ENCODE data around the gene AMHR2.
A peak's percentile ranks its signal among the peaks of the same experiment; 100 is the strongest.
"Not testable (repeated sequence)": the region's sequence is repeated elsewhere in the genome, so short reads cannot be mapped to it uniquely, and the experiment has no call there.

AMHR2 gene

DNA sequence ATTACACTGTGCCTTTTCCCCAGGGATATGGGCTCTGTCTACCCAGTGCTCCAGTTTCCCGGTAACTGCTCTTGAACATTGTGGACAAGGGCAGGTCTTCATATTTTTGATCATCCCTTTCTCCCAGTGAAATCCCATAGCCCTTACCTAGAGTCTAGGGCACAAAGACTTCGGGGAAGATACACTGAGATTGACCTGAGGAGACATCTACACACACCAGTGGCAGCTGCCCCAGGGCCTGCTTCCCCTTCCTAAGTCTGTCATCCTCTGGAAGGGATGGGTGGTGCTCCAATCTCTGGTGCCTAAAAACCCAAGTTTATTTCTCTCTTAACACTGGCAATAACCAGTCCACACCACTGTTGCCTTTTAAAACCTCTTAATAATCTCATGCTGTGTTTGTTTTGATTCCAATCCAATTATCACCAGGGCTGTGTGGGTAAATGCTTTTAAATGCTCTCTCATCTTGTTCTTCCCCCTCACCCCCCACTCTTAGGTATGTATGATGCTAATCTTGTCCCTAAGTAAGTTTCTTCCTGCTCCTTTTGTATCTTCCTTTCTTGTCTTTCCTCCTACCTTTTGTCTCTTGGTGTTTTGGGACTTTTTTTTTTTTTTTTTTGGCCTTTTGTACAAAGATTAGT lies 7.8 kb upstream of the AMHR2 start:
- DNase-seq = peak; percentile 25

DNA sequence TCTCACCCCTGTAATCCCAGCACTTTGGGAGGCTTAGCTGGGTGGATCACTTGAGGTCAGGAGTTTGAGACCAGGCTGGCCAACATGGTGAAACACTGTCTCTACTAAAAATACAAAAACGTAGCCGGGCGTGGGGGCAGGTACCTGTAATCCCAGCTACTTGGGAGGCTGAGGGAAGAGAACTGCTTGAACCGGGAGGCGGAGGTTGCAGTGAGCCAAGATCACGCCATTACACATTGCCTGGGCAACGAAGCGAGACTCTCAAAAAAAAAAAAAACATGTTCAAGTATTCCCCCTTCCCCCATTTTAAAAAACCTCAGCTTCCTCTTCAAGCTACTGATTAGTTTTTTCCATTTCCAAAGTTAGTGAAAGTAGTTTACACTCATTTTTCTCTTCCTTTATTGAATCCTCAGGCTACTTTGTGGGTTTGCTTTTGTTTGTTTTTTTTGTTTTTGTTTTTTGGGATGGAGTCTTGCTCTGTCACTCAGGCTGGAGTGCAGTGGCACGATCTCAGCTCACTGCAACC lies 6.3 kb upstream of the AMHR2 start:
- DNase-seq = not testable (repeated sequence)

DNA sequence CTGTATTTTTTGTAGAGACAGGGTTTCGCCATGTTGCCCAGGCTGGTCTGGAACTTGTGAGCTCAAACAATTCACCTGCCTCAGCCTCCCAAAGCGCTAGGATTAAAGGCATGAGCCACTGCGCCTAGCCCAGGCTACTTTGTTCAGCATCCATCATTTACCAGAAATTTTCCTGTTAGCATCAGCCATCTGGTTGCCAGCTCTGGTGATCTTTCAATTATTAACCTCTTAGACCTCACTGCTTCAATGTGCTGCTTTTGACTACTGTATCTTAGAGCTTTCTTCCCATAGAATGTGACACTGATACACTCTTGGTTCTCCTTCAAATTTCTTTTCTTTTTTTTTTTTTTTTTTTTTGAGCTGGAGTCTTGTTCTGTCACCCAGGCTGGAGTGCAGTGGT lies 5.4 kb upstream of the AMHR2 start:
- no peak for DNase-seq

DNA sequence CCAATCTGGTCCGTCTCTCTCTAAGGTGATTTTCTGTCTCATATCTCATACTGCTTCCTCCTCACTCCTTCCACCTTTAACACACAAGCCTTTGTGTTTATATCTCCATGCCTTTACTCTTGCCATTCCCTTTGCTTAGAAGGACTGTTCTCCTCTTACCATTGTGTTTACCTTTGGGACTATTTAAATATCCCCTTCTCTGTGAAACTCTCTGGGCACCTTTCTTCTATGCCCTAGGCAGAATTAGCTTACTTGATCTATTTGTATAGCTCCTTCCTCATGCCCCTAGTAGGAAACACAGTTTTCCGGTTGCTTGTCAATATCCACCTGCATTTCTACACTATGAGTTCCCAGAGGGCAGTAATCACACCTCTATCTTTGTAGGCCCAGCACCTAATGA lies 3.9 kb upstream of the AMHR2 start:
- DNase-seq = no peak

DNA sequence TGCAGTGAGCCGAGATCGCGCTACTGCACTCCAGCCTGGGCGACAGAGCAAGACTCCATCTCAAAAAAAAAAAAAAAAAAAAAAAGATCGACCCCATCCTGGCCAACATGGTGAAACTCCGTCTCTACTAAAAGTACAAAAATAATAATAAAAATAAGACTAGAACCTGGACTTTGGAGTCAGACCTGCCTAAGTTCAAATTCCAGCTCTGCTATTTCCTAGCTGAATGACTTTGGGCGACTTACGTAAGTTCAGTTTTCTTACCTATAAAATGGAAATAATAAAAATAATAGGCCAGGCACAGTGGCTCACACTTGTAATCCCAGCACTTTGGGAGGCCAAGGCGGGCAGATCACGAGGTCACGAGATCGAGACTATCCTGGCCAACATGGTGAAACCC lies 1.4 kb upstream of the AMHR2 start:
- not testable (repeated sequence) for DNase-seq

DNA sequence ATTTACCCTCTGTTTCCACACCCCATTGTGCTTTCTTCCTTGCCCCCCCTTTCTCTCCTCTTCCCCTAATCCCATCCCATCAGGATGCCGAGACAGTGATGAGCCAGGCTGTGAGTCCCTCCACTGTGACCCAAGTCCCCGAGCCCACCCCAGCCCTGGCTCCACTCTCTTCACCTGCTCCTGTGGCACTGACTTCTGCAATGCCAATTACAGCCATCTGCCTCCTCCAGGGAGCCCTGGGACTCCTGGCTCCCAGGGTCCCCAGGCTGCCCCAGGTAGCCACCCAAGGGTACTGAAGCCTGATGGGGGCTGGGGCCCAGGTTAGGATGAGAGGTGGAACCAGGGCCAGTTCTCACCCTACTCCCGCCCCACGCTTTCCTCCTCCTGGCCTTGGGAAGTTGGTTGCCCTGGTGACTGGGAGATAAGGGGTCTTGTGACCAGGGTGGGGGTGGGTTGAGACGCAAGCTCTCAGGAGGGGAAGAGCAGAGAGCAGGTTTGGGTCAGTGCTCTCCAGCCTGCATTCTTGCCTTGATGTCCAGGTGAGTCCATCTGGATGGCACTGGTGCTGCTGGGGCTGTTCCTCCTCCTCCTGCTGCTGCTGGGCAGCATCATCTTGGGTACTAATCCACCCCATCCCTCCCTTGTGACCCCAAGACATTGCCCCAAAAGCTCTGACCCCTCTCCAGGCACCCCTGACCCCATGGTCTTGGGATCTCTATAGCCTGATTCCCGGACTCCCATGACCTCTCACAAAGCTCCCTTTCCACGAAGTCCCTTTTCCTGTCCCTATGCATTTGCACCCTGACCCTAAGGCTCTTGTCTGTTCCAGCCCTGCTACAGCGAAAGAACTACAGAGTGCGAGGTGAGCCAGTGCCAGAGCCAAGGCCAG lies 1.2 kb downstream of the AMHR2 start:
- DNase-seq = no peak

DNA sequence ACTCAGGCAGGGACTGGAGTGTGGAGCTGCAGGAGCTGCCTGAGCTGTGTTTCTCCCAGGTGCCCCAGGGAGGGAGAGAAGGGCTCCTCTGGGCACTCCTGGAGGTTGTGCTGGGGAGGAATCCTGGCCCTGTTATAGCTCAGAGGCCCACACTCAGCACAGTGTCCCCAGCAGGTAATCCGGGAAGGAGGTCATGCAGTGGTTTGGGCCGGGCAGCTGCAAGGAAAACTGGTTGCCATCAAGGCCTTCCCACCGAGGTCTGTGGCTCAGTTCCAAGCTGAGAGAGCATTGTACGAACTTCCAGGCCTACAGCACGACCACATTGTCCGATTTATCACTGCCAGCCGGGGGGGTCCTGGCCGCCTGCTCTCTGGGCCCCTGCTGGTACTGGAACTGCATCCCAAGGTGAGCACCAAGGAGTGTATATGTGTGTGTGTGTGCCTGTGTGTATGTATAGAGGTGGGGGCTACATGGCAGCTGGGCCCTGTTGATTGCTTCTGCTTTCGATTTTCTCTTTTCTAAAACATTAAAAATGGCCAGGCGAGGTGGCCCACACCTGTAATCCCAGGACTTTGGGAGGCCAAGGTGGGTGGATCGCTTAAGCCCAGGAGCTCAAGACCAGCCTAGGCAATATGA lies 2.0 kb downstream of the AMHR2 start:
- DNase-seq = no peak

DNA sequence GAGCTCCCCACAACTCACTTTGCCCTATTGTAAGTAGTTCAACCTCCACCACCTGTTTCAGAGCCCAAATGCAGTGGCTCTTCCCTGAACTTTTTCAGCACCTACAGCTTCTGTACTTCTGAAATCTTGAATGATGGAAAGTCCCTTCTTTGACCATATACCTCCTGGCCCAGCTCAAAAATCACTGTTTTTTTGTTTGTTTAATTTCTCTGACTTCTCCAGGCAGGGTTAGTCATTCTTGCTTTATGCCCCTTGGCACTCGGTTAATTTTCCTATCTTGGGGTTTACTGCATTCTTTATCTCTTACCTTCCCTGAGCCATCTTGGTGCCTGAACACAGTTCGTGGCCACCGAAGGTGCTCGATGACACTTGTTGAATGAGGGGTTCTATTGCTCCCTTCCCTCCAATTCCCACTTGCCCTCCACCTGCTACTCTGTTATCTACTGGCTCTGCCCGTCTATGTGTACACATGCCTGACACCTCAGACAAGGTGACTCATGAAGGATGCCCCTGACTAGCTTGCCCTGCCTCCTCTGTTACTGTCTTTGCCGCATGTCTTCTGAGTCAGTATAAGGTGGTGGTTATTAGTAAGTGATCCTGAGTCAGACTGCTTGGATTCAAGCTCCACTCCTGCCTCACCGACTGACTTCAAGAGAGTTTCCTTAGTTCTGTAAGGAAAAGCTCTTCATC lies 4.4 kb downstream of the AMHR2 start:
- peak; percentile 76 for DNase-seq

DNA sequence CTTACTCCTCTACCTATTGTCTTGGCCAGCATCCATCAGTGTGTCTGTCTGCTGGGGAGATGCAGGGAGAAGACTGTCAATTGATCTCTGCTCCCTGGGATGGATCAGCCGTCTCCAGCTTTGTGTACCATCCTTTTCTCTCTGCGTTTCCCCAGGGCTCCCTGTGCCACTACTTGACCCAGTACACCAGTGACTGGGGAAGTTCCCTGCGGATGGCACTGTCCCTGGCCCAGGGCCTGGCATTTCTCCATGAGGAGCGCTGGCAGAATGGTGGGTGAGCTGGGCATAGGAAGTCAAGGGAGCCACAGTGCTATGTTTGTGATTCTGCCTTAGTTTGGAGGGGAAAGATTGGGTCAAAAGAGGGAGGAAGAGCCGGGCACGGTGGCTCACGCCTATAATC lies 5.1 kb downstream of the AMHR2 start:
- DNase-seq = peak; percentile 55

DNA sequence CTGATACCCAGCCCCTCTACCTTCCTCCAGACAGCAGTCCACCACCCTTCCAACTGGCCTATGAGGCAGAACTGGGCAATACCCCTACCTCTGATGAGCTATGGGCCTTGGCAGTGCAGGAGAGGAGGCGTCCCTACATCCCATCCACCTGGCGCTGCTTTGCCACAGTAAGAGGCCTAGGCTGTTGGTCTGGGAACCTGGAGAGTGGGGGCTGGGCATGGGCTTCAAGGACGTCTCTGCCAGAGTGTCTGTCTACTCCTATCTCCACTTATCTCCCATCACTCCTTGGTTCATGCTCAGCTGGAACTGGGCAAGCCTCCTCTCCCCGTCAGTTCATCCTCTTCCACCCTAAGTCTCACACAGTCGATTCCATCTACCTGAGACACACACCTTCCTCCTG lies 6.5 kb downstream of the AMHR2 start:
- DNase-seq = no peak

DNA sequence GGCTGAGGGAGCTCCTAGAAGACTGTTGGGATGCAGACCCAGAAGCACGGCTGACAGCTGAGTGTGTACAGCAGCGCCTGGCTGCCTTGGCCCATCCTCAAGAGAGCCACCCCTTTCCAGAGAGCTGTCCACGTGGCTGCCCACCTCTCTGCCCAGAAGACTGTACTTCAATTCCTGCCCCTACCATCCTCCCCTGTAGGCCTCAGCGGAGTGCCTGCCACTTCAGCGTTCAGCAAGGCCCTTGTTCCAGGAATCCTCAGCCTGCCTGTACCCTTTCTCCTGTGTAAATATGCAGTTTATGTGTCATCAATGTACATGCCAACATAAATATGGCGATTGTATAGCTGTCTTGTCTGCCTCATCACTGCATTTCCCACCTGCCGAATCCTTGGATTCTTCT lies 7.5 kb downstream of the AMHR2 start:
- peak; percentile 17 for DNase-seq

DNA sequence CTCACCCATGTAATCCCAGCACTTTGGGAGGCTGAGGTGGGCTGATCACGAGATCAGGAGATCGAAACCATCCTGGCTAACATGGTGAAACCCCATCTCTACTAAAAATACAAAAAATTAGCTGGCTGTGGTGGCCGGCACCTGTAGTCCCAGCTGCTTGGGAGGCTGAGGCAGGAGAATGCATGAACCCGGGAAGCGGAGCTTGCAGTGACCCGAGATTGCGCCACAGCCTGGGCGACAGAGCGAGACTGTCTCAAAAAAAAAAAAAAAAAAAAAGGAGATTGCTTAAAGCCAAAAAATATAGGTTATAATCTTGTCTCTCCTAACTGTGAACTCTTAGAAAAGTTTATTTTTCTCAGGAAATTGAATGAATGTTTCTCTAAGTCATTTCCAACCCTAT lies 11.7 kb downstream of the AMHR2 start:
- peak; percentile 42 for DNase-seq

DNA sequence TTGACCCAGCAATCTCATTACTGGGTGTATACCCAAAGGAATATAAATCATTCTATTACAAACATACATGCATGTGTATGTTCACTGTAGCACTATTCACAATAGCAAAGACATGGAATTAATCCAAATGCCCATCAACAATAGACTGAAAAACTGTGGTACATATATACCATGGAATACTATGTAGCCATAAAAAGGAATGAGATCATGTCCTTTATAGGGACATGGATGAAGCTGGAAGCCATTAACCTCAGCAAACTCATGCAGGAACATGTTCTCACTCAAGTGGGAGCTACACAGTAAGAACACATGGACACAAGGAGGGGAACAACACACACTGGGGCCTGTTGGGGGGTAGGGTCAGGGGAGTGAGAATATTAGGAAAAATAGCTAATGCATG lies 15.9 kb downstream of the AMHR2 start:
- DNase-seq = peak; percentile 9

DNA sequence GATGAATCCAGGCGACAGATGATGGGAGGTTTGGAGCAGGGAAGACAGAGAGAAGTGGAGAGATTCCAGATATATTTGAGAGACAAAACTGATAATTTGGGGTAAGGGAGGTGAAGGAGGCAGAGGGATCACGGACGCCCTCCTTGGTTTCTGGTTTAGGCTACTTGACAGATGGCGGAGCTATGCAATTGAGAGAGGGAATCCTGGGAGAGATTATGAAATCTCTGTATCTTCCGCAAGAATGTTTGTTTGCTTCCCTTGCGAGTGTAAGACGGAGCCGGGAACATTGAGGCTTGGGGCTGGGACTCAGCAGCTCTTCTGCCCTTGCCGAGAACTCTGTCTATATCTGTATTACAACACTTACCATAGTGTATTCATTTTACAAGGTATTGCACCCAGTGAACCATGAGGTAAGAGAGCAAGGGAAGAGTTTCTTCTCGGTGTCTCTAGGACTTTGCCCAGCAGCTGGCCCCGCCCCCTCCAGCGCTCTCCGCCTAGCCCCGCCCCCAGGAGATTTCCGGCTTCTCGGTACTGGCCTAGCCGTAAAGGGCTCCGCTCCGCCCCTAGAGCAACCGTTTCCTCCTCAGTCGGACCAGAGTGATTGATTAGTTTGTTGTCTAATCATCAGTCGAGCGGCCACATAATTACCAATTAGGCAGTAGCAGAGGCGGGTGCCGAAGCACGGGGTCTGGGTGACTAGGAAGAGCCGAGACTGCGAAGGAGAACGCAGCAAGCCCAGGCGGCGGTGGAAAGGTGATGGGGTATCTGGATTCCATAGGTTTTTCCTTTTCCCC lies 17.6 kb downstream of the AMHR2 start, which contains the start of gene PRR13:
Gene PRR13 (plus strand): TSS at position 695 of the 794 bp plus-strand sequence. CDS start 981 bp downstream, outside the sequence.
- peak; percentile 99 for DNase-seq

DNA sequence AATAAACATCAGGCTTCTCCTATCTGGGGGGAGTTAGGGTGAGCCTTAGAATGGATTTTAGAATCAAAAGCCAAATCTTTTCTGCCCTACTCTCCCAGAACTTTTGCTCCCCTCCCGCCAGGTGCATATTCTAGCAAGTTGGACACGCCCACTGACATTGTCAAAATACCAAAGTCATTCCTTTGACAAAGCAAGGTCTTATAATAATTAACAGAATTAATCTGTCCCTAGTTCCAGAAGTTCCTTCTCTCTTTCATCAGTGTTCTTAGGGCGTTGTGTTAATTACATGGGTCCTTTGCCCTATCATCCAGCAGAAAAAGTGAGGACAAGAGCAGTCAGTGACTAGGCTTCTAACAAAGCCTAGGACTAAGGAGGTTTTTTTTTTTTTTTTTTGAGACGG lies 20.3 kb downstream of the AMHR2 start:
- peak; percentile 57 for DNase-seq

DNA sequence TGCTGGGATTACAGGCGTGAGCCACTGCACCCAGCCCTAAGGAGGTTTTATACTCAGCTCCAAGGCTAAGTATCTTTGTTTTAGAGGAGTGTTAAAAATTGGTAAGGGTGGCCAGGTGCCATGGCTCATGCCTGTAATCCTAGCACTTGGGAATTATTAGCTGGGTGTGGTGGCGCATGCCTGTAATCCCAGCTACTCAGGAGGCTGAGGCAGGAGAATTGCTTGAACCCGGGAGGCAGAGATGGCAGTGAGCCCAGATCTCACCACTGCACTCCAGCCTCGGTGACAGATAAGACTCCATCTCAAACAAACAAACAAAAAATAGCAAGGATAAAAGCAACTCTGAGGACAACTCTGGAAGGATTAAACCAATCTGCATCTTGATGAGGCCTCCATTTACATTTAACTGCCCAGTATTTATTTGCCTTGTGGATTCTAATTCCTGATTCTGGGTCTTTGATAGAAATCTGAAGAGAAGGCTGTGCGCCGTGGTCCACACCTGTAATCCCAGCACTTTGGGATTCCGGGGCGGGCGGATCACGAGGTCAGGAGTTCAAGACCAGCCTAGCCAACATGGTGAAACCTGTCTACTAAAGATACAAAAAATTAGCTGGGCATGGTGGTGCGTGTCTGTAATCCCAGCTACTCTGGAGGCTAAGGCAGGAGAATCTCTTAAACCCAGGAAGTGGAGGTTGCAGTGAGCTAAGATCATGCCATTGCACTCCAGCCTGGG lies 21.1 kb downstream of the AMHR2 start:
- peak; percentile 47 for DNase-seq

DNA sequence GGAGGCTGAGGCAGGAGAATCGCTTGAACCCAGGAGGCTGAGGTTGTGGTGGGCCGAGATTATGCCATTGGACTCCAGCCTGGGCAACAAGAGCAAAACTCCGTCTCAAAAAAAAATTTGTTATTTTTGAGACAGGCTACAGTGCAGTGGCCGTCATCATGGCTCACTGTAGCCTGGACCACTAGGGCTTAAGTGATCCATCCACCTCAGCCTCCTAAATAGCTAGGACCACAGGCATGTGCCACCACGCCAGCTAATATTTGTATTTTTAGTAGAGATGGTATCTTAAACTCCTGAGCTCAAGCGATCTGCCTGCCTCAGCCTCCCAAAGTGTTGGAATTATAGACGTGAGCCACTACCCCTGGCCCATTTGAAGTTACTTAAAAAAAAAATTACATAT lies 27.3 kb downstream of the AMHR2 start:
- no peak for DNase-seq

DNA sequence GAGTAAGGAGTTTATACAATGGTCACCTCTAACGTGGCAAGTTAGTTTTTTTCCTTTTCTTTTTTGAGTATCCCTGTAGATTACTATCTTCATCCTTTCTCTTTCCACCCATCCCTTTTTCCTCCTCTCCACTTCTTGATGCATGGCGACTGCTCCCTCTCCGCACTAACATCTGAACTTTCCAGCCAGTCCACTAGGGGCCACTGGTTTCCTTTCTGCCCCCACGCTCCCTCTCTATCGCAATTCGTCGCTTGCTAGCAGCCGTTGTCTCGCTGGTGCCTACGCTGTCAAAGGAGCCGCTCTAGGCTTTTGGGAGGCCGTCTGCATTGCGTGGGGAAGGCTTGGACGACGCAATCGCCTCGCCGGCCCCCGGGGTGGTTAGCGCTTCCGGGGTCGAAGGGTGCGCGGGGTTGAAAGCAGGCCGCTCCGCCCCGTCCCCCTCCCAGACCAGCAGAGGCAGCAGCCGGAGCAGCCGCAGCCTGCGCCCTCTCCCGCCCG lies 28.1 kb downstream of the AMHR2 start, which contains the start of gene PCBP2:
Gene PCBP2 (plus strand): TSS at position 442 of the 498 bp plus-strand sequence. CDS start 2,699 bp downstream, outside the sequence.
- peak; percentile 99 for DNase-seq

DNA sequence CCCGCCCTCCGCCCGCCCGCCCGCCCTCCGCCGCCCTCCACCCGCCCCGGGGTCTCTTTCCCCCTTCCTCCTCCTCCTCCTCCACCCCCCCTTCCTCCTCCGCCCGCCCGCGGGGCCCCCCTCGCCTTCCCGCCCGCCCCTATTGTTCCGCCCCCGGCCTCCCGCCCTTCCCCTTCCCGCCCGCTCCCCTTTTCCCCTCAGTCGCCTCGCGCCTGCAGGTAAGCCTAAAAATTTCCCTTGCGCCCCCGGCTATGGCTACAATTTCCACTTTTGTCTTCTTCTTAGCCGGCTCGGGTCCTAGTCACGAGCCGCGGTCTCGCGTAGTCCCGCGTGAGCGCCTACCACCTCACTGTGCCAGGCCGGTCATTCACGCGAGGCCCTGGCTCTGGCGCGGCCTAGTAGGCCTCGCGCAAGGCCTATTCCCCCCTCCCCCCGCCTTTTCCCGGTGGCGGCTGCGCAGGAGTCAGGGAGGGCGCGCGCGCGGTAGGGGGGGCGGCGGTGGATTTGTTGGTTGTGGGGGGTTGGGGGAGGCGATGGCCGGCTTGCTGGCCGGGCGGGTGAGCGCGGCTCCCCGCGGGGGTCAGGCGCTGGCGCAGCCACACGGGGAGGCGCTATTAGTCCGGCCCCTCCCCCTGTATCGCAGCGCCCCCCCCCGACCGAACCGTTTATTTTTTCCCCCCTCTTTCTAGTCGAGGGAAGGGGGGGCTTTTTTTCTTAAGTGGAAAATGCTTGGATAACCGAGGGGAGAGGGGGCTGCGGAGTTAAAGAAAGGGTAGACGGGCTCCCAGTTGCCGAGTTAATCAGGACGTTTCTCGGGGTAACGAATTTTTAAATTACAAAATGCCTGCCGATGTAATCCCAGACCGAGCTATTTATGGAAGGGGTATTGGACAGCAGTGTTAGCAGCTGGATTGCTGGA lies 28.8 kb downstream of the AMHR2 start:
- DNase-seq = peak; percentile 91
